CD4-positive, alpha-beta T cell (primary cell): ENCODE results near the gene ASRGL1. TPM values are rescaled to one million over a fixed set of nuclear protein-coding genes. Genes with fewer than 3 reads are reported as not detected.

ENCODE experiments used
- ATAC-seq: fragments of 200-7000 bp; cut with Tn5 transposase; one replicate; pipeline ENCODE4 v1.10.0; 2022; ENCODE audit warnings: mild to moderate bottlenecking; ENCODE audit not compliant: poor library complexity
- CTCF ChIA-PET: fragments of 350-600 bp; sonication (Branson Sonifier 250); formaldehyde crosslinking; loops from one replicate; lab custom pipeline; 2021; ENCODE audit warnings: antibody characterized with exemption, inconsistent platforms; lab: Charles Lee
- POLR2A ChIA-PET: fragments of 350-600 bp; sonication (Branson Sonifier 250); formaldehyde crosslinking; loops from one replicate; lab custom pipeline; 2021; ENCODE audit warnings: antibody characterized with exemption, inconsistent platforms; lab: Charles Lee
- DNase-seq, 14 experiments: peaks; one replicate each; pipeline ENCODE4 v3.0.0-alpha.2; 2013 to 2020; ENCODE audit warnings: mixed read lengths in 2 of 14
- H3K27ac ChIP-seq, 2 donors: one replicate each; pipeline versions ENCODE4 v1.5.1 to v1.7.0; 2013; ENCODE audit warnings: low read length in 2 of 2, low read depth in 1 of 2, mild to moderate bottlenecking in 1 of 2
- H3K27me3 ChIP-seq, 2 experiments: 1 replicate in 1 of 2; 2 replicates in 1 of 2; pipeline versions ENCODE4 v1.6.1 to v1.7.0; 2013; ENCODE audit warnings: low read length in 2 of 2, control low read depth in 1 of 2, mild to moderate bottlenecking in 1 of 2, moderate library complexity in 1 of 2; ENCODE audit not compliant: insufficient read depth in 2 of 2, control insufficient read depth in 1 of 2
- H3K36me3 ChIP-seq: one replicate; pipeline ENCODE4 v1.6.1; 2013; ENCODE audit warnings: low read length, control low read depth; ENCODE audit not compliant: insufficient read depth
- H3K4me1 ChIP-seq: one replicate; pipeline ENCODE4 v1.6.1; 2013; ENCODE audit warnings: low read length, control low read depth; ENCODE audit not compliant: insufficient read depth
- H3K4me3 ChIP-seq: one replicate; pipeline ENCODE4 v1.5.1; 2013; ENCODE audit warnings: mild to moderate bottlenecking, low read length, moderate library complexity
- H3K9me3 ChIP-seq, 2 experiments: 1 replicate in 1 of 2; 2 replicates in 1 of 2; pipeline versions ENCODE4 v1.6.1 to v1.7.0; 2013; ENCODE audit warnings: low read length in 2 of 2, mild to moderate bottlenecking in 2 of 2, control low read depth in 1 of 2, moderate library complexity in 1 of 2; ENCODE audit not compliant: control insufficient read depth in 1 of 2, insufficient read depth in 1 of 2
- H3K27ac Mint-ChIP-seq: one replicate; pipeline ENCODE4 v1.8.0; 2020; ENCODE audit warnings: mixed read lengths
- H3K27me3 Mint-ChIP-seq: one replicate; pipeline ENCODE4 v1.8.0; 2021; ENCODE audit warnings: mixed read lengths
- H3K36me3 Mint-ChIP-seq: one replicate; pipeline ENCODE4 v1.8.0; 2021; ENCODE audit warnings: low read depth, mixed read lengths
- H3K4me1 Mint-ChIP-seq: one replicate; pipeline ENCODE4 v1.8.0; 2021; ENCODE audit warnings: low read depth, mixed read lengths
- H3K4me3 Mint-ChIP-seq: one replicate; pipeline ENCODE4 v1.8.0; 2020; ENCODE audit warnings: mild to moderate bottlenecking, mixed read lengths
- H3K9me3 Mint-ChIP-seq: one replicate; pipeline ENCODE4 v1.8.0; 2020; ENCODE audit warnings: mixed read lengths
- CTCF ChIP-seq: fragments of 200-600 bp; IDR thresholded peaks from one replicate; pipeline ENCODE4 v1.8.0; 2022; ENCODE audit warnings: antibody characterized with exemption, mild to moderate bottlenecking
- intact Hi-C, 2 experiments: fragments of 100-400 bp; cut with DNase I in 1 of 2; cut with micrococcal nuclease in 1 of 2; formaldehyde crosslinking; loops; one replicate each; pipeline versions ENCODE4 v1.15.1 to v1.9.0; 2023 to 2025; cut with DNase I, micrococcal nuclease
- total RNA-seq, 174 experiments: library from RNA in 2 of 174; stranded (reverse) in 2 of 174; gene quantifications; one replicate each; pipeline ENCODE4 v1.2.3 and lab custom pipeline; 2021 to 2026

ASRGL1 gene
- total RNA-seq, 2 experiments from 2014 or later, result 0.74 to 0.81 TPM

GRCh38 chr11:62394825-62395538, 57.7 kb downstream of the ASRGL1 start:
- Mint-ChIP-seq H3K9me3 (no peaks in the 10 kb centered on the region), H3K27me3 (no peaks in the 10 kb centered on the region), H3K27ac (no peak overlapping the region), H3K36me3 (no peaks in the 10 kb centered on the region), H3K4me3 (no peak overlapping the region), H3K4me1 (peaks cover 18% of the 10 kb centered on the region)
- CTCF ChIA-PET, result interaction anchor here (1.0 to 2.1 kb wide), 6 partner anchors 9 to 300 kb away, joined by 4 to 16 read pairs (median 4); no protein-coding TSS in a partner anchor
- intact Hi-C loops, result loop anchor here (1.0 to 10.0 kb wide), 5 partner anchors 15 to 490 kb away; partner anchors contain the start of gene SLC3A2 (in 1 of the 2)
- peak; percentile 81 for TF ChIP-seq CTCF
- peaks cover 10% of the 10 kb centered on the region for H3K4me1 ChIP-seq
- H3K27ac ChIP-seq, result no peak overlapping the region
- no peak overlapping the region for H3K4me3 ChIP-seq
- peak in 8 of 14 experiments; percentile 13 to 84 (median 53) for DNase-seq
- no peaks in the 10 kb centered on the region for H3K36me3 ChIP-seq
- POLR2A ChIA-PET, result interaction anchor here (0.6 to 0.9 kb wide), 3 partner anchors 9 to 196 kb away, joined by 3 to 8 read pairs (median 3); partner anchors contain the start of gene TUT1
- no peaks in the 10 kb centered on the region for H3K9me3 ChIP-seq
- peak; percentile 78 for ATAC-seq
- H3K27me3 ChIP-seq, result no peaks in the 10 kb centered on the region

GRCh38 chr11:62395885-62396551, 58.8 kb downstream of the ASRGL1 start:
- Histone ChIP-seq H3K4me1 (peaks cover 20% of the 10 kb centered on the region), H3K27ac (no peak overlapping the region), H3K27me3 (no peaks in the 10 kb centered on the region), H3K36me3 (no peaks in the 10 kb centered on the region), H3K4me3 (no peak overlapping the region), H3K9me3 (no peaks in the 10 kb centered on the region)
- DNase-seq, result no peak
- POLR2A ChIA-PET, result interaction anchor here (0.6 kb wide), 1 partner anchor 167 kb away, joined by 8 read pairs; no protein-coding TSS in a partner anchor
- H3K9me3 Mint-ChIP-seq, result no peaks in the 10 kb centered on the region
- H3K27me3 Mint-ChIP-seq, result no peaks in the 10 kb centered on the region
- peaks cover 18% of the 10 kb centered on the region for H3K4me1 Mint-ChIP-seq
- CTCF ChIA-PET, result interaction anchor here (1.0 to 2.1 kb wide), 2 partner anchors 29 to 299 kb away, joined by 4 to 16 read pairs; no protein-coding TSS in a partner anchor
- intact Hi-C loops, result loop anchor here in 1 of 2 experiments (2.0 to 10.0 kb wide), 3 partner anchors 299 to 489 kb away; partner anchors contain the start of gene SLC3A2
- no peak for ATAC-seq
- TF ChIP-seq CTCF, result no peak
- H3K27ac Mint-ChIP-seq, result no peak overlapping the region
- no peak overlapping the region for H3K4me3 Mint-ChIP-seq
- no peaks in the 10 kb centered on the region for H3K36me3 Mint-ChIP-seq
